ENCODE results near the gene MYT1.

The MYT1 gene

DNA sequence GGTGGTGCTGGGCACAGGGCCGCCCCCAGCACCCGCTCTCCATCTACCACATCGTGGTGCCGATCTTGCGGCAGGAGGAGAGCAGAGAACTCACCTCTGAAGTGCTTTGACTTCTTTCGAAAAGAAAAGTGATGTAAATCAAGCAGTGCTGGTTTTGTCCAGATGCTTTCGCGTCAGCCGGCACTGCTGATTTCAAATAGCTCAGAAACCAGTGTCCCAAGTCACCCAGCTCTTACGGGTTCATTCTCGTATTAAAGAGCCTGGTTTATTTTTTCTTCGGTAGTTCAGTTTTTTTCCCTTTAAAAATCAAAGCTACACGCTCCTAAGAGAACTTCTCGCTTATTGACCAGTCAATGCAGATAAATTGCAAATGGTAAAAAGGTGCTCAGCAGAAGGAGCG lies 32.1 kb downstream of the MYT1 start:
- DNase-seq, result no peak

GRCh38 chr20:64196847-64197306 lies 32.6 kb downstream of the MYT1 start:
- DNase-seq, result no peak

DNA sequence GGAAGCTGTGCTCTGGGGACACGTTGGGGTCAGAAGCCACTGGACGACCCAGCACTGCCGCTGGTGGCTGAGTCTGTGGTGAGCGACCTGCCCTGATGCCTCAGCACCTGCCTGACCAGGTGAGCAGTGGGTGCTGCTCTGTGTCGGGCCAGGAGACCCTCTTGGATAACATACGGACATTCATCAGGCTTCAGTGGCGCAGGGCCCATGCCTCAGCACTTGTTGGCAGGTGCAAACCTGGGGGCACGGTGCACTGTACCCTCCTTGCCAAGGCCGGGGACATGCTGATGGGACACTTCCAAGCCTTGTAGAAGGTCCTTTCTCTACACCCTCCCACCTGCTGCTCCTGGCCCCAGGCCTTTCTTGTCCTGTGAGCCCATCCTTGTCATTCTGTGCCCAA lies 34.1 kb downstream of the MYT1 start:
- DNase-seq, result no peak

DNA sequence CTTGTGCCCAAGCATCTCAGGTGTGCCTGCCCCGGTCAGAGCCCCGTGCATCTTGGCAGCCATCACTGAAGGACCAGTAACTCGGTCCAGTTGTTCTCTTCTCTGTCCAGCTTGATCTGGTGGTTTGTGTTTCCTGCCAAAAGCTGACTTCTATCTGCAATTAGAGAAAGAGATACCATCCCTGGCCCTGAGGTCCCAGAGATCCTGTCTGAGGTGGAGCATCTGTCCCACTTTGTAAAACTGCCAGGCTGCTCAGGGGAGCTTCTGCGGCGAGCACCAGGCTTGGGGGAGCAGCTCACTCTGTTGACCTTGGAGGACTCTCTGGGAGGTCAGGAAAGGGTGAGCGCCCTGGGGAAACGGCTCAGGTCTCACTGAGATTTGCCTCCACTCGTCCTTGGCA lies 35.1 kb downstream of the MYT1 start:
- no peak for DNase-seq

DNA sequence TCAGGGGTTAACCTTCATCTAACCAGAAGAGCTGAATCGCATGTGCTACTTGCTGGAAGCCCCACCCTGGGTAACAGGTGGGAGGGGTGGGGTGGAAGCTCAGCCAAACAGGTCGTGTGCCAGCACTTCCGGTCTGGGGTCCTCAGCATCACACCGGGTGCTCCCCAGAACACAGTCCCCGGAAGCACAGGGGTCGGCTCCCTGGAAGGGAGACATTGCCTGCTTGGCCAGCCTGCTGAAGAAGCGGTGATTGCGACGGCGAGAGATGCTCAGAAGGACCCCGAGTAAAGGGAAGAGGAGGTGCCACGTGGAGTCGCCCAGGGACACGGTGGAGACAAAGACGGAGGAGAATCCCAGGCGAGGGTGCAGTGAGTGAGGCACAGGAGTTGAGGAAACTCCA lies 36.5 kb downstream of the MYT1 start:
- DNase-seq, result no peak

GRCh38 chr20:64201653-64202052 lies 37.4 kb downstream of the MYT1 start:
- no peak for DNase-seq

GRCh38 chr20:64203037-64203777 lies 39.0 kb downstream of the MYT1 start:
- no peak for DNase-seq

GRCh38 chr20:64205611-64206026 lies 41.4 kb downstream of the MYT1 start:
- no peak for DNase-seq

GRCh38 chr20:64206614-64207013 lies 42.4 kb downstream of the MYT1 start:
- DNase-seq, result no peak

DNA sequence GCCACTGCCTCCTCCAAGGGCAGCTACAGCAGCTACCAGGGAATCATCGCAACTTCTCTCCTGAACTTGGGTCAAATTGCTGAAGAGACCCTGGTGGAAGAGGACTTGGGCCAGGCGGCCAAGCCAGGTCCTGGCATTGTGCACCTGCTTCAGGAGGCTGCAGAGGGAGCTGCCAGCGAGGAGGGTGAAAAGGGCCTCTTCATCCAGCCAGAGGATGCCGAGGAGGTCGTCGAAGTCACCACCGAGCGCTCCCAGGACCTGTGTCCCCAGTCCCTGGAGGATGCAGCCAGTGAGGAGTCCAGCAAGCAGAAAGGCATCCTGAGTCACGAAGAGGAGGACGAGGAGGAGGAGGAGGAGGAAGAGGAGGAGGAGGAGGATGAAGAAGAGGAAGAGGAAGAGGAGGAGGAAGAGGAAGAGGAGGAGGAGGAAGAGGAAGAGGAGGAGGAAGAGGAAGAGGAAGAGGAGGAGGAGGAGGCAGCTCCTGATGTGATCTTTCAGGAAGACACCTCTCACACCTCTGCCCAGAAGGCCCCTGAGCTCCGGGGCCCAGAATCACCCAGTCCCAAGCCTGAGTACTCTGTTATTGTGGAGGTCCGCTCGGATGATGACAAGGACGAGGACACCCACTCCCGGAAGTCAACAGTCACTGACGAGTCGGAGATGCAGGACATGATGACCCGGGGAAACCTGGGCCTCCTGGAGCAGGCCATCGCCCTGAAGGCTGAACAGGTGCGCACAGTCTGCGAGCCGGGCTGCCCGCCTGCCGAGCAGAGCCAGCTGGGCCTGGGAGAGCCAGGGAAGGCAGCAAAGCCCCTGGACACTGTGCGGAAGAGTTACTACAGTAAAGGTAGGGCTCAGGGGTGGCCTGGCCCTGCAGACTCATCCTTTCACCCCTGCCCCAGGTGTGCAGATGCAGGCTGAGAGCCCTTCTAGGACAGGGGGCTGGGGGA lies 43.7 kb downstream of the MYT1 start:
- no peak for DNase-seq

DNA sequence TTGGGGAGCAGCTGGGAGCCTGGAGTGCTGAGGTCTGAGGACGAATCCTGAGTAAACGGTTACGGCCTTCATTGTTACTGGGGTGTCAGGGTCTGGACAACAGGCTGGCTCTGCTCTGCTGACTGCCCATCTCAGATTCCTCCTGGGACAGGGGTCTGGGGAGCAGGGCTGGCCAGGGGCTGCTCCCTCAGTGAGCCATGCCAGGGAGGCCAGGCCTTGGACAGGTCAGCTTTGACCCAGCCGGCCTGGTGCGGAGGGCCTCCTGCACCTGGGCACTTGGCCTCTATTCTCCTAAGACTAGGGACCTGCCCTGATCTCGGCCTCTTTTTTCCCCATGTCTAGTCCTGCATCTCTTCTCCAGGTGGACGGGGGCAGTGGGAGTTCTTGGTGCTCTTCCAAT lies 44.9 kb downstream of the MYT1 start:
- no peak for DNase-seq

- no peak for DNase-seq
These were observed 46.6 kb downstream of the MYT1 start for GRCh38 chr20:64210656-64211369.

GRCh38 chr20:64211874-64212658 lies 47.8 kb downstream of the MYT1 start:
- DNase-seq, result no peak

DNA sequence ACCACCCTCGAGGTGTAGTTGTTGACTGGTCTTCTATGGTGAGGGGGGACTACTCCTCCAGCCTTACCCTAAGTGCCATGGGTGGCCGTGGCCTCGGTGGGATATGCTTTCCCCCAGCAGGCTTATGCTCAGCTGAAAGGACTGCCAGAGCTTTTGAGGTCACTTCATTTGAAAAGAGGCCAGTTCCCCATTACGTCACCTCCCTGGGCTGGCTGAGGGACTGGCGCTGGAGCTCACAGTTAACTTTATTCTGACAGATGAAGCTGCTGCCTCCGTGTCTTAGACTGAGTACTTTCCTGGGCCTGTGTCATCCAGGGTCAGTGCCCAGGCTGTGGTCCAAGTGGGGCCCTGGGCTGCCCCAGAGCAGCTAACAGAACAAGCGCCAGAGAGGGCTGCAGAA lies 48.5 kb downstream of the MYT1 start:
- DNase-seq, result no peak

- no peak for DNase-seq
These were observed 49.9 kb downstream of the MYT1 start for GRCh38 chr20:64214113-64214512.

DNA sequence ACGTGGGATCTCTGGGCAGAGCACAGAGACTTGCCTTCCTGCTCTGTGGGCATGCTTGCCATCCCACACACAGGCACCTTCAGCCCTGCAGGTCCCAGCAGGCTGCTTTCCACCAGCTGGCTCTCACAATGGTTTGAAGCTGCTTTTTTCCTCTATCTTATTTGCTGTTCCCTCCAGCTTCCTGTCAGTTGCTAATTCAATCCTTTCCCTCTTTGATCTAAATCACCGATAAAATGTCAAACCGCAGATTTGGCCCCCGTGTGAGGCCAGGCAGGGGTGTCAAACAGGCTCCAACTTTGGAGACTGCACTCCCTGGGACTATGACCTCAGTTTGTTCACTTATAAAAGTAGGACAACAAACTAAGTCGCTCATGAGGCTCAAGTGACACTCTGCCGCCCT lies 50.7 kb downstream of the MYT1 start:
- DNase-seq, result no peak

- DNase-seq, result no peak
These were observed 51.8 kb downstream of the MYT1 start for GRCh38 chr20:64216036-64216435.

DNA sequence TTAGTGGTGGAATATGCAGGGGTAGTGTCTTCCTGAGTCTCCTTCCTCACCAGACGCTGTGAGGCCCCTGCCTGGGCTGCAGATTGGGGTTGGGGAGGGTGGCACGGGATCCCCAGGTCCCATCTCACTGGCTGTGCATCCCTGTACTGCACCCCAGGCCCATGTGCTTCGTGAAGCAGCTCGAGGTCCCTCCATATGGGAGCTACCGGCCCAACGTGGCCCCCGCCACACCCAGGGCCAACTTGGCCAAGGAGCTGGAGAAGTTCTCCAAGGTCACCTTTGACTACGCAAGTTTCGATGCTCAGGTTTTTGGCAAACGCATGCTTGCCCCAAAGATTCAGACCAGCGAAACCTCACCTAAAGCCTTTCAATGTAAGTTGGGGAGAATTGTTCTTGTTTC lies 52.7 kb downstream of the MYT1 start:
- DNase-seq, result no peak

DNA sequence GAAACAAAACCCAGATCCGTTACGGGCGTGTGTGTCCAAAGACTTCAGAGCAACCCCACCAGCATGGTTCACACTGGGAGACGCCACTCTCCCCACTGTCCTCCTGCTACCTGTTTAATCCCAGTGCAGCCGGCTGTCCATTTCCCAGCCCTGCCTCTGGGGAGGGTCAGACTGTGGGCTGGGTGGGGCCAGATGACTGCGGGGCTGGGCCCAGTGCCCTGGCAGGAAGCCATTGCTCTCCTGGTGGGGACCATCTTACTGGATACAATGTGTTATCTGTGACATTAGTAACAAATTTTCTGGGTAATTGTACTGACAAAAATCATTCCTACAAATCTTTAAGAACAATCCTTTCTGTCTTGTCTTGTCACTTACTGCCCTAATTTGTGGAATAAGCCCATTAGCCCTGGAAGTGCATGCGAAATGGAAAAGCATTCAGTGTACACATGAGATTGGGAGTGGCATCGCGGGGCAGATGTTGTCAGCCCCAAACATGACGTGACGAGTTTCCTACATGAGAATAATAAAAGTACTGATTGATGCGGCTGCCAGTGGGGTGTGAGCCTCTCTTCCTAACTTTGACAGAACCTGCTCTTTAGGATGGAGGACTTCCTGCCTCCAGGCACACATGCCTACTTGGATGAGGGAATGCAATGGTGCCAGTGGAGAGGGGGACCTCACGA lies 53.4 kb downstream of the MYT1 start:
- no peak for DNase-seq

GRCh38 chr20:64219202-64219601 lies 55.0 kb downstream of the MYT1 start:
- no peak for DNase-seq

DNA sequence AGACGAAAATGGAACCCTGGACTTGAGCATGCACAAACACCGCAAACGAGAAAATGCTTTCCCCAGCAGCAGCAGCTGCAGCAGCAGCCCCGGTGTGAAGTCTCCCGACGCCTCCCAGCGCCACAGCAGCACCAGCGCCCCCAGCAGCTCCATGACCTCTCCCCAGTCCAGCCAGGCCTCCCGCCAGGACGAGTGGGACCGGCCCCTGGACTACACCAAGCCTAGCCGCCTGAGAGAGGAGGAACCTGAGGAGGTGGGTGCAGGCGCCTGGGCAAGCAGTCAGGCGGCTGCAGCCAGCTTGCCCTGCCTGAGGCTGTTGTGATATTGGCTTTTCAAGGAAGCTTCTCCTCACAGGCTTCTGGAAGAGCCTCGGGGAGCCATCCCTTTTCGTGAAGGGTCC lies 55.5 kb downstream of the MYT1 start:
- no peak for DNase-seq

DNA sequence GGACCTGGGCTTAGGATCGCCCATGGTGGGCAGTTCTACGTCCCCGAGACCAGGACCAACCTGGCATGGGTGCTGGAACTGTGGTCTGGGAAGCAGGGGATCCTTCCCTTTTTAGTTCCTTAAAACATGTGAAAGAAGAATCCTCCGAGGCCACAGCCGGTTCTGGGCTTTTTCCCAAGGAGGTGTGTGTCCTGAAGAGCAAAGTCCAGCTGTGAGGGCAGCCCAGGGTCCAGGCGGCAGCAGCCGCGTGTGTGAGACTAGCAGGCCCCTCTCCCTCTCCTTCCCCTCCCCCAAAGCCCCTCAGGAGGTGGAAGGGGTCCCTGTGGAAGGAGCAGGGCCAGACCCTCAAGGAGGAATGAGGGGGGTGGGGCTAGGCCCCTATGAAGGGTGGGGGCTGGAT lies 56.2 kb downstream of the MYT1 start:
- DNase-seq, result no peak
